Stomach (tissue), 9 donors: ENCODE data around the gene SLC35F6. TPM values are rescaled to one million over a fixed set of nuclear protein-coding genes. Genes with fewer than 3 reads are reported as not detected.

Experiments
- DNase-seq, 2 donors: peaks; one replicate each; pipeline versions ENCODE4 v3.0.0 to v3.0.0-alpha.2; 2013 to 2019
- H3K27ac ChIP-seq, 5 donors: fragments of 200-600 bp in 4 of 5; sonication (generic) in 4 of 5; one replicate each; pipeline ENCODE4 v1.5.1; 2013 to 2019; ENCODE audit warnings: mild to moderate bottlenecking in 1 of 5, moderate library complexity in 1 of 5
- H3K27me3 ChIP-seq, 3 donors: fragments of 200-600 bp; sonication (generic); one replicate each; pipeline ENCODE4 v1.5.1; 2017 to 2019; ENCODE audit warnings: mixed run types in 1 of 3
- H3K36me3 ChIP-seq, 4 donors: fragments of 200-600 bp; sonication (generic); 1 replicate in 3 of 4; 2 replicates in 1 of 4; pipeline ENCODE4 v1.5.1; 2016 to 2019
- H3K4me1 ChIP-seq, 4 donors: fragments of 200-600 bp; sonication (generic); one replicate each; pipeline ENCODE4 v1.5.1; 2016 to 2019
- H3K4me3 ChIP-seq, 4 donors: fragments of 200-600 bp; sonication (generic) in 3 of 4; one replicate each; pipeline ENCODE4 v1.5.1; 2016 to 2019; ENCODE audit warnings: mild to moderate bottlenecking in 1 of 4
- H3K9me3 ChIP-seq, 4 donors: fragments of 200-600 bp; sonication (generic); one replicate each; pipeline ENCODE4 v1.5.1; 2016 to 2019
- CTCF ChIP-seq, 7 experiments: fragments of 450-650 bp in 4 of 7; fragments of 200-600 bp in 3 of 7; sonication (generic) in 3 of 7; IDR thresholded peaks; one replicate each; pipeline ENCODE4 v1.5.1; 2016 to 2019; ENCODE audit warnings: antibody characterized with exemption in 7 of 7, control low read depth in 2 of 7, mild to moderate bottlenecking in 1 of 7
- EP300 ChIP-seq: sonication (generic); formaldehyde crosslinking; IDR thresholded peaks from one replicate; pipeline ENCODE4 v1.6.1; 2017; ENCODE audit warnings: antibody characterized with exemption
- POLR2A ChIP-seq, 4 donors: fragments of 450-650 bp; IDR thresholded peaks; one replicate each; pipeline ENCODE4 v1.6.1; 2016; ENCODE audit warnings: antibody characterized with exemption in 4 of 4, control low read depth in 2 of 4, mild to moderate bottlenecking in 1 of 4, moderate library complexity in 1 of 4
- POLR2AphosphoS5 ChIP-seq, 3 donors: sonication (generic); formaldehyde crosslinking; IDR thresholded peaks; one replicate each; pipeline ENCODE4 v1.6.1; 2016; ENCODE audit warnings: antibody characterized with exemption in 3 of 3
- WGBS, 5 donors: extraction: QIAGEN DNeasy Blood & Tissue Kit in 3 of 5; methylation state at CpG; one replicate each; pipeline versions ENCODE4 v1.1.5 to v1.1.7; 2013 to 2018; 5-methylcytosine and 5-hydroxymethylcytosine counted together
- intact Hi-C: fragments of 100-400 bp; cut with DNase I; formaldehyde crosslinking; loops from one replicate; pipeline ENCODE4 v1.15.1; 2023; ENCODE audit warnings: low total_unique reads
- polyA plus RNA-seq, 3 donors: library from polyadenylated mRNA; stranded (reverse); fragments of 200-250 nt; gene quantifications; one replicate each; pipeline ENCODE4 v1.2.3, GENCODE V29; 2013
- total RNA-seq, 5 donors: library from RNA; depleted of rRNA; stranded (reverse); fragments of >200 nt; gene quantifications; one replicate each; pipeline versions ENCODE4 v1.1.0 to v1.2.3, GENCODE V29; 2014 to 2016
- donor health status: healthy with polysubstance abuse.
- donor health status: Bipolar disorder and iron deficiency.
- donor health status: healthy.

The SLC35F6 gene
- total and polyA plus RNA-seq, 8 donors = 4.9 to 40.9 (median 12.9) TPM

DNA sequence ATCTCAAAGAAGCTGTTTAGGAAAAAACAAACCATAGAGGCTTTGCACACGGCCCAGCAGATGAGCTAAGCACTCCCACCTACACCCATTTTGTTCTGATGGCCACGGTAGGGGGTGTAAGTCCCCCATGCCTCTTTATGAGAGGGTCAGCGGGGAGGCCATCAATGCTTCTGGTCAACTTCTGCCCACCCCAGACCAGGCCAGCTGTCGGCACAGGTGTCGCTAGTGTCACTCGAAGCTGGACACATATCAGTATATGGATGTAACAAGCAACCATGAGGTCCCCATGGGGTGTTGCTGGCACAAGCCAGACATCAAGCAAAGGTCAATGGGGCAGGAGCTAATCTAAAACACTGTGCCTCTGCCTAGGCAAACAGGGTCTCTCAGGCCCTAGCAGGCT lies 23.7 kb upstream of the SLC35F6 start:
- peaks cover 0 to 7% (median 2%) of the 10 kb centered on the region in 4 donors for H3K4me1 ChIP-seq
- H3K36me3 ChIP-seq = no peaks in the 10 kb centered on the region
- 79 to 92% (median 88%) methylated on average over 6 of the region's 6 CpGs for WGBS, 5 donors
- no peaks in the 10 kb centered on the region for H3K9me3 ChIP-seq
- peaks cover 0 to 9% (median 0%) of the 10 kb centered on the region in 3 donors for H3K27me3 ChIP-seq
- no peak for DNase-seq
- no peak for TF ChIP-seq POLR2AphosphoS5 (IDR thresholded peaks at IDR 0.05)
- no peak for TF ChIP-seq CTCF (IDR thresholded peaks at IDR 0.05)
- no peak for TF ChIP-seq EP300
- no peak for TF ChIP-seq POLR2A (IDR thresholded peaks at IDR 0.05)
- H3K4me3 ChIP-seq = no peak overlapping the region
- intact Hi-C loops = loop anchor here (5.0 kb wide), 1 partner anchor 133 kb away; no protein-coding TSS in a partner anchor
- H3K27ac ChIP-seq = no peak overlapping the region

DNA sequence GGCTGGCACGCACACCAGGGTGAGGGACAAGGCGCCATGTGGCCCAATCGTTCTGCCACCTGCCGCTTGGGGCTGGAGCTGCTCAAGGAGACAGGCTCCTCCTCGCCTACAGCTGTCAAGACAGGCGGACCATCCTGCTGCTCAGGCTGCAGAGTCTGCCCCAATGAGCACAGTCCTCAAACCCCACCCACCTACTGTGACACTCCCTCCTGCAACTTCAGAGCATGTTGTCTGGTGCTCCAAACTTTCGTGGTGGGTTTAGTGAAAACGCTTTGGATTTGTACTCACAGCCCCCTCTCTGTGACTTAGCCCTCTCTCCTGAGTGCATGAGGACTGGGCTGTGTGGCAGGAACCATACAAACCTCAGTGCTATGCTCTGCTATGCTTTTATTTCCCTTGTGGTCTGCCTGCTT lies 23.2 kb upstream of the SLC35F6 start:
- Histone ChIP-seq H3K36me3 (no peaks in the 10 kb centered on the region), H3K9me3 (no peaks in the 10 kb centered on the region), H3K27ac (no peak overlapping the region), H3K4me3 (no peak overlapping the region), H3K4me1 (peaks cover 0 to 11% (median 4%) of the 10 kb centered on the region in 4 donors), H3K27me3 (peaks cover 0 to 9% (median 0%) of the 10 kb centered on the region in 3 donors)
- peak in 1 of 2 donors; percentile 67 for DNase-seq
- TF ChIP-seq EP300 (no peak), POLR2A (IDR thresholded peaks at IDR 0.05) (no peak)
- 54 to 65% (median 61%) methylated on average over 8 of the region's 8 CpGs for WGBS, 5 donors
- intact Hi-C loops = loop anchor here (5.0 kb wide), 1 partner anchor 134 kb away; no protein-coding TSS in a partner anchor

DNA sequence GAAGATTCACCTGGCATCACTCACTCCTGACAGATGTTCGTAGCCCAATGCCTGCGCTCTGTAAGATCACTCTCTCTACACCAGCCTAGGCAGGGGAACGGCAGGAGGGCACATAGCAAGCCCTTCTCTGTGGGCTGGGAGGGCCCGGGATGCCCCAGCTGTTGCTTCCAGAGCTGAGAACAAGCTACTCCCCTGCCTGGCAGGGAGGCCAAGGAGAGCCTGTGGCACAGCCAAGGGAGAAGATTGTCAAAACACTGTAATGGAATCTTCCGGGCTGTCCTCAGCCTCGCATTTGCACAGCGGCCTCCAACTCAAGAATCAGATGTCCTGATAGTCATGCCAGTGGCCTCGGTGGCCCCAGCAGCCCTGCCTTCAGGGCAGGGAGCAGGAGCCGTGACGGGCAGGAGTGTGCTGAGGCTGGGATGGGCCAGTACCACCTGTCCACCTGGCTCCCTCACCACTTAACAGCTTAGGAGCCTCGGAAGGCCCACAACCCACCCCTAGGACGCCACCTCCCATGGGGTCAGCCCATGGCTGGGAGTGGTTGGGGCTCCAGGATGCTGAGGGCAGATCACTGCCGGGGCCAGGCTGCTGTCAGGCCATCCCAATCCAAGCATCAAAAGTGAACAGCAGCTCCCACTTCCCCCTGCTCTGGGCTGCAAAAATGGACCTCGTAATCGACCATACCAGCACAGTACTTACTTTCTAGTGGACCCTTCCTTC lies 21.9 kb upstream of the SLC35F6 start:
- H3K4me1 ChIP-seq = peaks cover 0 to 6% (median 2%) of the 10 kb centered on the region in 4 donors
- no peak for TF ChIP-seq CTCF (IDR thresholded peaks at IDR 0.05)
- no peak for TF ChIP-seq EP300
- TF ChIP-seq POLR2AphosphoS5 (IDR thresholded peaks at IDR 0.05) = no peak
- no peak for TF ChIP-seq POLR2A (IDR thresholded peaks at IDR 0.05)
- 93 to 96% (median 94%) methylated on average over 8 to 15 of the region's 15 CpGs for WGBS, 5 donors
- no peaks in the 10 kb centered on the region for H3K9me3 ChIP-seq
- no peaks in the 10 kb centered on the region for H3K36me3 ChIP-seq
- peaks cover 0 to 9% (median 0%) of the 10 kb centered on the region in 3 donors for H3K27me3 ChIP-seq
- H3K27ac ChIP-seq = no peak overlapping the region
- intact Hi-C loops = loop anchor here (5.0 kb wide), 1 partner anchor 135 kb away; no protein-coding TSS in a partner anchor
- DNase-seq = no peak
- H3K4me3 ChIP-seq = no peak overlapping the region

DNA sequence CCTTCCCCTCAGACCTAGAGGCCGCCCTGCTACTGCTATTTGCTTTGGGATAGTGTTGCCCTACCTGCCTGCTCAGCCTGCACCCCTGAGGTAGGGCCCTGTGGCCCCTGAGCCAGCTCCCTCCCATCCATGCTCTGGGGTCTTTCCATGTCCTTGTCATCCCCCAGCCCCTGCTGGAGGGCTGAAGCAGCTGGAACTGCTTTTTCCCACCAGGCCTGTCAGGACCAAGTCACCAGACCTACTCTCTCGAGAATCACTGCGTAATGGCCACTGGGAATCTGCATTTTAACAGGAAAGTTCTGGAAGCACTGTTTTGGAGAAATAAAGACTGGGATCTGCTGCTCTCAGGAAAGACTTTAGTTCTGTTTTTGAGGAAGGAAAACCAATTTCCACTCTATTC lies 20.2 kb upstream of the SLC35F6 start:
- DNase-seq = no peak
- H3K36me3 ChIP-seq = no peaks in the 10 kb centered on the region
- peaks cover 0 to 2% (median 0%) of the 10 kb centered on the region in 3 donors for H3K27me3 ChIP-seq
- H3K9me3 ChIP-seq = no peaks in the 10 kb centered on the region
- H3K4me1 ChIP-seq = peaks cover 0 to 6% (median 2%) of the 10 kb centered on the region in 4 donors
- no peak overlapping the region for H3K4me3 ChIP-seq
- H3K27ac ChIP-seq = no peak overlapping the region
- 87 to 97% (median 91%) methylated on average over 3 of the region's 3 CpGs for WGBS, 5 donors
- TF ChIP-seq POLR2A (IDR thresholded peaks at IDR 0.05) (no peak), POLR2AphosphoS5 (IDR thresholded peaks at IDR 0.05) (no peak), EP300 (no peak)
- intact Hi-C loops = loop anchor here (5.0 kb wide), 1 partner anchor 137 kb away; no protein-coding TSS in a partner anchor

DNA sequence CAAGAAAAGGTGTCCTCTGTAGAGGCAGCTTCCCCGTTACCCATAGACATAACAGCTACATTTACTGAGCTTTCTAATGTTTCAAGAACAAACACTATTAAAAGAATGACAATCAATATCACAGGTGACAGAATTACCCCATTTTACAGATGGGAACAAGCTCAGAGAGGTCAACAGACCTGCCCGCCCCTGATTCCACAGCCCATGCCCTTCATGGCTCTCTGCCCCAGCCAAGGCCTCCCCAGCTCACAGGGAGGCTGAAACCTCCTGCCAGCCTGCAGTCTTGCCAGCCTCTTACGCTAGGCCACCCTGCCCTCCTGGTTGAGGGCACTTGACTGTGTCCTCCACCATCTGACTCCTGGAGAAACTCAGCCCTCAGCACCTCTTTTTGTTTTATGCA lies 19.1 kb upstream of the SLC35F6 start:
- TF ChIP-seq EP300 (no peak), CTCF (IDR thresholded peaks at IDR 0.05) (no peak), POLR2A (IDR thresholded peaks at IDR 0.05) (no peak), POLR2AphosphoS5 (IDR thresholded peaks at IDR 0.05) (no peak)
- Histone ChIP-seq H3K9me3 (no peaks in the 10 kb centered on the region), H3K27me3 (no peaks in the 10 kb centered on the region), H3K36me3 (no peaks in the 10 kb centered on the region), H3K4me1 (peaks cover 0 to 6% (median 2%) of the 10 kb centered on the region in 4 donors), H3K27ac (no peak overlapping the region), H3K4me3 (no peak overlapping the region)
- DNase-seq = no peak
- 82 to 94% (median 90%) methylated on average over 3 of the region's 3 CpGs for WGBS, 5 donors
- intact Hi-C loops = loop anchor here (5.0 kb wide), 1 partner anchor 138 kb away; no protein-coding TSS in a partner anchor
